ENCODE measurements around the gene RNF2.

Gene RNF2

DNA sequence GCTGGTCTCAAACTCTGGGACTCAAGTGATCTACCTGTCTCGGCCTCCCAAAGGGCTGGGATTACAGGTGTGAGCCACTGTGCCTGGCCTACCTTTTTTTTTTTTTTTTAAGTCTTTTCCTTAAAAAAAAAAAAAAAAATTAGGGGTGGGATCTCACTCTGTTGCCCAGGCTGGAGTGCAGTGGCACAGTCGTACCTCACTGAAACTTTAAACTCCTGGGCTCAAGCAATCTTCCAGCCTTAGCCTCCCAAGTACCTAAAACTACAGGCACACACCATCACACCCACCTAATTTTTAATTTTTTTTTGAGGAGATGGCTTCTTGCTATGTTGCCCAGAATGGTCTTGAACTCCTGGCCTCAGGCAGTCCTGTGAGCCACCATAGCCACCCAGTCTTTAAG lies 38.5 kb downstream of the RNF2 start:
- Histone ChIP-seq H3K4me3 (ENCODE audit: insufficient read depth in 1 of 2, low read depth in 1 of 2, low read length in 2 of 2) (no peak overlapping the region), H2BK15ac (ENCODE audit: low read depth, poor library complexity, severe bottlenecking) (no peak overlapping the region), H3K9ac (ENCODE audit: low read length) (no peak overlapping the region), H3K36me3 (ENCODE audit: control insufficient read depth in 1 of 2, insufficient read depth in 2 of 2, low read depth in 1 of 2, low read length in 2 of 2) (peaks cover 0 to 14% of the 10 kb centered on the region in 2 experiments), H3K18ac (ENCODE audit: low read depth in 1 of 2, low read length in 2 of 2) (no peak overlapping the region), H4K8ac (ENCODE audit: low read length) (no peak overlapping the region), H3K79me1 (replicated peaks; ENCODE audit: low read length, poor library complexity, severe bottlenecking) (peaks cover 36% of the 10 kb centered on the region), H2BK5ac (ENCODE audit: low read depth, low read length, poor library complexity, severe bottlenecking) (no peak overlapping the region), H3K14ac (ENCODE audit: low read length in 2 of 2) (no peak overlapping the region), H4K91ac (ENCODE audit: low read length) (no peak overlapping the region), H3K9me3 (ENCODE audit: control insufficient read depth, low read length) (no peaks in the 10 kb centered on the region), H3K23ac (ENCODE audit: low read length in 2 of 2) (no peak overlapping the region), H2BK120ac (ENCODE audit: low read depth, low read length) (no peak overlapping the region), H2BK12ac (ENCODE audit: low read length in 2 of 2) (no peak overlapping the region), H2AK5ac (ENCODE audit: low read length, severe bottlenecking) (no peak overlapping the region), H3K4ac (ENCODE audit: low read depth in 1 of 2, low read length in 2 of 2) (no peak overlapping the region), H2AFZ (ENCODE audit: low read depth, low read length) (no peak overlapping the region), H3K4me2 (ENCODE audit: low read length, poor library complexity, severe bottlenecking) (no peak overlapping the region), H3K27me3 (ENCODE audit: control insufficient read depth in 1 of 2, insufficient read depth in 1 of 2, low read length in 2 of 2) (no peaks in the 10 kb centered on the region), H3K4me1 (ENCODE audit: control insufficient read depth, insufficient read depth, low read depth, low read length) (no peaks in the 10 kb centered on the region), H3K27ac (ENCODE audit: low read length, poor library complexity, severe bottlenecking) (no peak overlapping the region)
- WGBS = 100% methylated on average over 1 of the region's 2 CpGs
- DNase-seq = no peak

DNA sequence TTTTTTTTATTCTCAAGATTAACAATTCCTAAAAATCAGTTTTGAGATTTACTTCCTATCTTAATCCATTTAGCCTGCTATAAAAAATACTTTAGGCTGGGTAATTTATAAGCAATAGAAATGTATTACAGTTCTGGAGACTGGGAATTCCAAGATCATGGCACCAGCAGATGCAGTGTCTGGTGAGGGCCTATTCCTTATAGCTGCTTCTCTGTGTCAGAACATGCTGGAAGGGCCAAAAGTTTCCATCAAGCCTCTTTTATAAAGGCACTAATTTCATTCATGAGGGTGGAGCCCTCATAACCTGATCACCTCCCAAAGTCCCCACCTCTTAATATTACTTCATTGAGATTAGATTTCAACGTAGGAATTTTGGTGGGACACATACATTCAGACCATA lies 41.7 kb downstream of the RNF2 start:
- no peaks in the 10 kb centered on the region for H3K4me1 ChIP-seq (ENCODE audit: control insufficient read depth, insufficient read depth, low read depth, low read length)
- H4K8ac ChIP-seq (ENCODE audit: low read length) = no peak overlapping the region
- H2BK12ac ChIP-seq (ENCODE audit: low read length in 2 of 2) = no peak overlapping the region

DNA sequence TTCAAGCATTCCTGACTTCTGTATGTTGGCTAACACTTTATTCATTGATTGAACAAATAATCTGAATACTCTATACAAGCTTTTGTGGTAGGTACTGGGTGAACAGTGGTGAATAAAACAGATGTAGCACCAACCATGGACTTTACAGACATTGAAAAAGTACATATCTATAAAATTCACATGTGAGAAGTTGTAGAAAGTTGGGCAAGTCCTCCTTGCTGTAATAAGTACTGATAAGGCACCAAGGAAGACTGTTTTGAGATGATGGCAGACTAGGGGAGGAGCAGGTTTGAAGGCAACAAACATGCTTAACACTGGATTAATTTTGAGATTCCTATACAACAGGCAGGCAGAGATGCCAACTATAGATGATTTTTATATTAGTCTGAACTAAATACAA lies 42.4 kb downstream of the RNF2 start:
- no peak overlapping the region for H4K91ac ChIP-seq (ENCODE audit: low read length)
- no peak overlapping the region for H2BK12ac ChIP-seq (ENCODE audit: low read length in 2 of 2)
- no peak for DNase-seq
- no peak overlapping the region for H3K4me2 ChIP-seq (ENCODE audit: low read length, poor library complexity, severe bottlenecking)
- no peak overlapping the region for H2AFZ ChIP-seq (ENCODE audit: low read depth, low read length)
- H3K27ac ChIP-seq (ENCODE audit: low read length, poor library complexity, severe bottlenecking) = no peak overlapping the region
- H2AK5ac ChIP-seq (ENCODE audit: low read length, severe bottlenecking) = no peak overlapping the region
- H4K8ac ChIP-seq (ENCODE audit: low read length) = no peak overlapping the region
- H3K23ac ChIP-seq (ENCODE audit: low read length in 2 of 2) = no peak overlapping the region
- peaks cover 31% of the 10 kb centered on the region for H3K79me1 ChIP-seq (replicated peaks; ENCODE audit: low read length, poor library complexity, severe bottlenecking)
- no peak overlapping the region for H3K9ac ChIP-seq (ENCODE audit: low read length)
- H3K9me3 ChIP-seq (ENCODE audit: control insufficient read depth, low read length) = no peaks in the 10 kb centered on the region
- no peak overlapping the region for H3K4ac ChIP-seq (ENCODE audit: low read depth in 1 of 2, low read length in 2 of 2)
- no peak overlapping the region for H3K14ac ChIP-seq (ENCODE audit: low read length in 2 of 2)
- H2BK15ac ChIP-seq (ENCODE audit: low read depth, poor library complexity, severe bottlenecking) = no peak overlapping the region
- no peak overlapping the region for H3K4me3 ChIP-seq (ENCODE audit: insufficient read depth in 1 of 2, low read depth in 1 of 2, low read length in 2 of 2)
- H3K4me1 ChIP-seq (ENCODE audit: control insufficient read depth, insufficient read depth, low read depth, low read length) = no peaks in the 10 kb centered on the region
- peaks cover 12 to 35% of the 10 kb centered on the region in 2 experiments for H3K36me3 ChIP-seq (ENCODE audit: control insufficient read depth in 1 of 2, insufficient read depth in 2 of 2, low read depth in 1 of 2, low read length in 2 of 2)
- H3K27me3 ChIP-seq (ENCODE audit: control insufficient read depth in 1 of 2, insufficient read depth in 1 of 2, low read length in 2 of 2) = no peaks in the 10 kb centered on the region
- H2BK120ac ChIP-seq (ENCODE audit: low read depth, low read length) = no peak overlapping the region
- H2BK5ac ChIP-seq (ENCODE audit: low read depth, low read length, poor library complexity, severe bottlenecking) = no peak overlapping the region
- H3K18ac ChIP-seq (ENCODE audit: low read depth in 1 of 2, low read length in 2 of 2) = no peak overlapping the region

More for the DNA sequence above, 41.7 kb downstream of the RNF2 start:
- no peak overlapping the region for H3K23ac ChIP-seq (ENCODE audit: low read length in 2 of 2)
- H2BK120ac ChIP-seq (ENCODE audit: low read depth, low read length) = peak overlapping the region; percentile 19
- no peak overlapping the region for H2BK15ac ChIP-seq (ENCODE audit: low read depth, poor library complexity, severe bottlenecking)
- peaks cover 31% of the 10 kb centered on the region for H3K79me1 ChIP-seq (replicated peaks; ENCODE audit: low read length, poor library complexity, severe bottlenecking)
- H3K9me3 ChIP-seq (ENCODE audit: control insufficient read depth, low read length) = no peaks in the 10 kb centered on the region
- H2AFZ ChIP-seq (ENCODE audit: low read depth, low read length) = no peak overlapping the region
- WGBS = 100% methylated on average over 1 of the region's 1 CpG
- H3K4me2 ChIP-seq (ENCODE audit: low read length, poor library complexity, severe bottlenecking) = no peak overlapping the region
- no peak overlapping the region for H3K9ac ChIP-seq (ENCODE audit: low read length)
- H3K36me3 ChIP-seq (ENCODE audit: control insufficient read depth in 1 of 2, insufficient read depth in 2 of 2, low read depth in 1 of 2, low read length in 2 of 2) = peaks cover 12 to 34% of the 10 kb centered on the region in 2 experiments
- no peak for DNase-seq
- no peak overlapping the region for H3K4me3 ChIP-seq (ENCODE audit: insufficient read depth in 1 of 2, low read depth in 1 of 2, low read length in 2 of 2)
- no peak overlapping the region for H3K18ac ChIP-seq (ENCODE audit: low read depth in 1 of 2, low read length in 2 of 2)
- no peak overlapping the region for H3K27ac ChIP-seq (ENCODE audit: low read length, poor library complexity, severe bottlenecking)
- H2AK5ac ChIP-seq (ENCODE audit: low read length, severe bottlenecking) = no peak overlapping the region
- no peak overlapping the region for H3K4ac ChIP-seq (ENCODE audit: low read depth in 1 of 2, low read length in 2 of 2)
- H2BK5ac ChIP-seq (ENCODE audit: low read depth, low read length, poor library complexity, severe bottlenecking) = no peak overlapping the region
- no peaks in the 10 kb centered on the region for H3K27me3 ChIP-seq (ENCODE audit: control insufficient read depth in 1 of 2, insufficient read depth in 1 of 2, low read length in 2 of 2)
- H3K14ac ChIP-seq (ENCODE audit: low read length in 2 of 2) = no peak overlapping the region
- no peak overlapping the region for H4K91ac ChIP-seq (ENCODE audit: low read length)

DNA sequence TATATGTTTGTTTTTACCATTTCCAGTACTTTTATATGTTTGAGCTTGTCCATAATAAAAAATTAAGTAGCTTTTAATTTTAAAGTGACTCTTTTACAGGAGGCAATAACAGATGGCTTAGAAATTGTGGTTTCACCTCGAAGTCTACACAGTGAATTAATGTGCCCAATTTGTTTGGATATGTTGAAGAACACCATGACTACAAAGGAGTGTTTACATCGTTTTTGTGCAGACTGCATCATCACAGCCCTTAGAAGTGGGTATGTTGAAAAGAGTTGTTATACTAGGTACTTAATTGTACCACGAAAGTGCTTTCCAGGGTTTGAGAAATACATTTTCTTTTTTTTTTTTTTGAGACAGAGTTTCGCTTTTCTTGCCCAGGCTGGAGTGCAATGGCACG lies 46.1 kb downstream of the RNF2 start:
- H3K27ac ChIP-seq (ENCODE audit: low read length, poor library complexity, severe bottlenecking) = no peak overlapping the region

More for the DNA sequence above, 46.1 kb downstream of the RNF2 start:
- H3K4me3 ChIP-seq (ENCODE audit: insufficient read depth in 1 of 2, low read depth in 1 of 2, low read length in 2 of 2) = no peak overlapping the region
- H3K79me1 ChIP-seq (replicated peaks; ENCODE audit: low read length, poor library complexity, severe bottlenecking) = peaks cover 20% of the 10 kb centered on the region
- peaks cover 12 to 66% of the 10 kb centered on the region in 2 experiments for H3K36me3 ChIP-seq (ENCODE audit: control insufficient read depth in 1 of 2, insufficient read depth in 2 of 2, low read depth in 1 of 2, low read length in 2 of 2)
- H3K18ac ChIP-seq (ENCODE audit: low read depth in 1 of 2, low read length in 2 of 2) = no peak overlapping the region
- H4K8ac ChIP-seq (ENCODE audit: low read length) = no peak overlapping the region
- no peak overlapping the region for H2AFZ ChIP-seq (ENCODE audit: low read depth, low read length)
- 85% methylated on average over 5 of the region's 5 CpGs for WGBS
- H3K27me3 ChIP-seq (ENCODE audit: control insufficient read depth in 1 of 2, insufficient read depth in 1 of 2, low read length in 2 of 2) = no peaks in the 10 kb centered on the region
- no peak overlapping the region for H3K4me2 ChIP-seq (ENCODE audit: low read length, poor library complexity, severe bottlenecking)
- no peak overlapping the region for H3K9ac ChIP-seq (ENCODE audit: low read length)
- no peak overlapping the region for H3K4ac ChIP-seq (ENCODE audit: low read depth in 1 of 2, low read length in 2 of 2)
- H2BK15ac ChIP-seq (ENCODE audit: low read depth, poor library complexity, severe bottlenecking) = no peak overlapping the region
- no peak overlapping the region for H3K23ac ChIP-seq (ENCODE audit: low read length in 2 of 2)
- peak; percentile 71 for DNase-seq
- no peak overlapping the region for H3K14ac ChIP-seq (ENCODE audit: low read length in 2 of 2)
- H2BK120ac ChIP-seq (ENCODE audit: low read depth, low read length) = no peak overlapping the region
- H3K9me3 ChIP-seq (ENCODE audit: control insufficient read depth, low read length) = no peaks in the 10 kb centered on the region
- H2AK5ac ChIP-seq (ENCODE audit: low read length, severe bottlenecking) = no peak overlapping the region
- no peak overlapping the region for H2BK5ac ChIP-seq (ENCODE audit: low read depth, low read length, poor library complexity, severe bottlenecking)
- H3K4me1 ChIP-seq (ENCODE audit: control insufficient read depth, insufficient read depth, low read depth, low read length) = no peaks in the 10 kb centered on the region
- no peak overlapping the region for H4K91ac ChIP-seq (ENCODE audit: low read length)
- no peak overlapping the region for H2BK12ac ChIP-seq (ENCODE audit: low read length in 2 of 2)

All from mesenchymal stem cell (in vitro differentiated cells and primary cell).